HFF-Myc (cell line): ENCODE data around the gene LARGE1.

Experiments used
- DNase-seq: peaks from one replicate; pipeline ENCODE4 v3.0.0-alpha.2; 2011; ENCODE audit warnings: low read depth; ENCODE audit errors: extremely low read depth
- H3K4me3 ChIP-seq: replicated peaks from 2 replicates; pipeline ENCODE4 v1.5.1; 2011; ENCODE audit warnings: low read depth, mild to moderate bottlenecking, control low read depth, low read length
- CTCF ChIP-seq: IDR thresholded peaks from 2 replicates; pipeline ENCODE4 v1.5.1; 2012; ENCODE audit warnings: mild to moderate bottlenecking, low read depth, low read length, control low read depth; ENCODE audit errors: missing control alignments

The LARGE1 gene

GRCh38 chr22:33524511-33525260 is 395.6 kb downstream of the LARGE1 start:
- TF ChIP-seq CTCF: no peak
- no peak overlapping the region for H3K4me3 ChIP-seq
- no peak for DNase-seq

- DNase-seq: no peak
- TF ChIP-seq CTCF: no peak
- H3K4me3 ChIP-seq: no peak overlapping the region
Measured at GRCh38 chr22:33521879-33522665, 398.2 kb downstream of the LARGE1 start.

- no peak for DNase-seq
- no peak overlapping the region for H3K4me3 ChIP-seq
- TF ChIP-seq CTCF: no peak
Measured at GRCh38 chr22:33520904-33521780, 399.1 kb downstream of the LARGE1 start.

GRCh38 chr22:33519974-33520903 is 400.0 kb downstream of the LARGE1 start:
- no peak for DNase-seq
- H3K4me3 ChIP-seq: no peak overlapping the region
- no peak for TF ChIP-seq CTCF

- H3K4me3 ChIP-seq: no peak overlapping the region
- peak; percentile 42 for TF ChIP-seq CTCF
- peak; percentile 43 for DNase-seq
Measured at GRCh38 chr22:33519071-33519973, 401.0 kb downstream of the LARGE1 start.
